ENCODE measurements around the gene RHOV. TPM values are rescaled to one million over a fixed set of nuclear protein-coding genes. Genes with fewer than 3 reads are reported as not detected.

The RHOV gene
- total and polyA plus RNA-seq, 2 of the 4 experiments (the other 2 are of a cell fraction), result 0.10 TPM; not detected in 1

DNA sequence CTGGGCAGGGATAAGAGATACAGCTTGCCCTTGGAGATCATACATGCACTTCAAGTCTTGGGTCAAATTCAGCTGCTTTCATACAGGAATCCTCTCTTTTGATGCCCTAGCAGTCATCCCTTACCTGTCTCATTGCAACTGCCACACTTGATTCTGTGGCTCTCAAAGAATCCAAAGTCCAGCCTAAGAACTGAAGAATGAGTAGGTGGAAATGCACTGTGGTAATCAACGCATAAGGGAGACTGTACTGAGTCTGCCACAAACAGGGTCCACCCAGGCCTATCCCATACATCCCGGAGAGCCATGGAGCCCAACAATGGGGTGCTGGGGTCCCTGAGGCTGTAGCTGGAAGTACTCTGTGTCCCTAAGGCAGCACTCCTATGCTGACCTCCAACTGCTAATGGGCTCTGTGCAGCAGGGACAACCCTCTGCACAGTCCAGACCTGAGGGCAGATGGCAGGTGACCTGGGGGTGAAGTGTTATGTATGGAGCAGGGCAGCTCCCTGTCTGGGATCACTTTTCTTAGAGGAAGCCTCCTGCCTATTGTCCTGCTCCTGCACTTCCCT, 18.5 kb upstream of the RHOV start (continued):
- TF ChIP-seq MAZ (IDR thresholded peaks at IDR 0.05; ENCODE audit: borderline replicate concordance, low read depth, low read length), result no peak
- no peak for TF ChIP-seq FOS (IDR thresholded peaks at IDR 0.05; ENCODE audit: low read depth, low read length)
- no peak for TF ChIP-seq MXI1 (IDR thresholded peaks at IDR 0.05; ENCODE audit: borderline replicate concordance, low read depth, low read length)
- TF ChIP-seq RAD21 (IDR thresholded peaks at IDR 0.05; ENCODE audit: low read length), result no peak
- no peak for TF ChIP-seq BHLHE40 (IDR thresholded peaks at IDR 0.05; ENCODE audit: low read depth, low read length)

DNA sequence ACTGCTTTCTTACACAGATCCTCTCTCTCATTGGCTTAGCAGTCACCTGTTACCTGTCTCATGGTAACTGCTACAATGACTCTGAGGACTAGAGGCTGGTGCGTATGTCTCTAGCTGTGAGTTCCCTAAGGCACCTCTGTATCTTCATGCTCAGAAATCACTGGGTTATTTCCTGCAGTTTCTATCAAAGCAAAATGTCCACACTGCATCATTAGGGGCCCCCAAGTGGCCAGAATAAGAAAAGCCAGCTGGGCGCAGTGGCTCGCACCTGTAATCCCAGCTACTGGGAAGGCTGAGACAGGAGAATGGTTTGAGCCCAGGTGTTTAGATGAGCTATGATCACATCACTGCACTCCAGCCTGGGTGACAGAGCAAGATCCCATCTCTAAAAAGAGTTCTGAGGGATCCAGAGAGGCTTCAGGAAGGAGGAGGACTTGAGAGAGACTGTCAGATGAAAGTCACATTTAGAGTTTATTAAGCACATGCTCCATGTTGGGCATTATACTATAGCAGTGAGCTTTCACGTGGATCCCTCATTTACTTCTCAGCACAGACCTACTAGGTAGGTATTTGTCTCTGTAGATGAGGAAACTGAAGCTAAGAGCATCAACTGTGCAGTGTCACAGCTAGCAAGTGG, 17.9 kb upstream of the RHOV start:
- peak; percentile 7; the same call in 1 of the 2 replicates for ATAC-seq (ENCODE audit: low read depth)
- Histone ChIP-seq H3K9me1 (ENCODE audit: insufficient read depth, low read length) (0 out of 2 replicates have a peak, but pooled peaks cover 3% of the 10 kb centered on the region), H4K20me1 (ENCODE audit: insufficient read depth, low read length) (peaks cover 9% of the 10 kb centered on the region; the same call in 1 of the 2 replicates), H2BK120ac (ENCODE audit: low read depth, low read length) (no peak overlapping the region), H4K5ac (ENCODE audit: low read depth, low read length) (no peak overlapping the region), H3K36me3 (ENCODE audit: control insufficient read depth, insufficient read depth, low read length) (peaks cover 6% of the 10 kb centered on the region; the same call in 1 of the 2 replicates), H4K91ac (ENCODE audit: insufficient read depth, low read depth, low read length) (no peak overlapping the region), H3K23ac (ENCODE audit: low read depth, low read length) (no peak overlapping the region), H3K56ac (ENCODE audit: extremely low read depth, insufficient read depth, low read length) (no peak overlapping the region), H2BK20ac (ENCODE audit: low read depth, low read length) (no peak overlapping the region), H3K4me3 (ENCODE audit: insufficient read depth, low read depth, low read length) (no peak overlapping the region), H2AK5ac (ENCODE audit: low read depth, low read length) (no peak overlapping the region), H2AFZ (replicated peaks; ENCODE audit: low read length, poor library complexity) (peak overlapping the region; percentile 34), H3K18ac (ENCODE audit: low read depth, low read length) (no peak overlapping the region), H3K14ac (replicated peaks; ENCODE audit: low read depth, low read length) (no peak overlapping the region), H3K27ac (ENCODE audit: insufficient read depth, low read length) (no peak overlapping the region), H2BK15ac (ENCODE audit: low read depth, low read length) (no peak overlapping the region), H3K79me1 (ENCODE audit: low read depth in 1 of 2, low read length in 2 of 2) (peaks cover 14 to 20% of the 10 kb centered on the region in 2 experiments; a peak in 3 of 4 replicates), H3K4me1 (ENCODE audit: control insufficient read depth, insufficient read depth, low read length) (peaks cover 9% of the 10 kb centered on the region; the same call in 1 of the 2 replicates), H3K27me3 (ENCODE audit: control insufficient read depth, insufficient read depth, low read length) (no peaks in the 10 kb centered on the region; the same call in 1 of the 2 replicates), H3K9ac (ENCODE audit: low read depth, low read length) (no peak overlapping the region), H3K4ac (ENCODE audit: low read depth, low read length) (no peak overlapping the region), H2AK9ac (replicated peaks; ENCODE audit: low read depth, low read length, poor library complexity) (peak overlapping the region; percentile 19), H3K4me2 (ENCODE audit: low read depth, low read length) (no peak overlapping the region), H4K8ac (ENCODE audit: low read depth in 2 of 2, low read length in 2 of 2) (no peak overlapping the region; a peak in 1 of 4 replicates), H3K9me3 (ENCODE audit: control insufficient read depth, insufficient read depth, low read length) (no peaks in the 10 kb centered on the region), H2BK5ac (ENCODE audit: low read depth, low read length, poor library complexity, severe bottlenecking) (no peak overlapping the region)
- peak; percentile 49 for DNase-seq
- intact Hi-C loops (cut with micrococcal nuclease), result loop anchor here (5.0 kb wide), 2 partner anchors 215 to 370 kb away; no protein-coding TSS in a partner anchor
- no TSS peak for BruUV-seq (replicated peaks)
- in situ Hi-C loops (cut with MboI; ENCODE audit: low sequenced_read_pairs), result loop anchor here (5.0 kb wide), 1 partner anchor 35 kb away; no protein-coding TSS in a partner anchor
- TF ChIP-seq, protein P1, sequence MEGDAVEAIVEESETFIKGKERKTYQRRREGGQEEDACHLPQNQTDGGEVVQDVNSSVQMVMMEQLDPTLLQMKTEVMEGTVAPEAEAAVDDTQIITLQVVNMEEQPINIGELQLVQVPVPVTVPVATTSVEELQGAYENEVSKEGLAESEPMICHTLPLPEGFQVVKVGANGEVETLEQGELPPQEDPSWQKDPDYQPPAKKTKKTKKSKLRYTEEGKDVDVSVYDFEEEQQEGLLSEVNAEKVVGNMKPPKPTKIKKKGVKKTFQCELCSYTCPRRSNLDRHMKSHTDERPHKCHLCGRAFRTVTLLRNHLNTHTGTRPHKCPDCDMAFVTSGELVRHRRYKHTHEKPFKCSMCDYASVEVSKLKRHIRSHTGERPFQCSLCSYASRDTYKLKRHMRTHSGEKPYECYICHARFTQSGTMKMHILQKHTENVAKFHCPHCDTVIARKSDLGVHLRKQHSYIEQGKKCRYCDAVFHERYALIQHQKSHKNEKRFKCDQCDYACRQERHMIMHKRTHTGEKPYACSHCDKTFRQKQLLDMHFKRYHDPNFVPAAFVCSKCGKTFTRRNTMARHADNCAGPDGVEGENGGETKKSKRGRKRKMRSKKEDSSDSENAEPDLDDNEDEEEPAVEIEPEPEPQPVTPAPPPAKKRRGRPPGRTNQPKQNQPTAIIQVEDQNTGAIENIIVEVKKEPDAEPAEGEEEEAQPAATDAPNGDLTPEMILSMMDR (conservative IDR thresholded peaks at IDR 0.05; ENCODE audit: low read depth, low read length), result peak; percentile 85
- TF ChIP-seq SMC3 (IDR thresholded peaks at IDR 0.05; ENCODE audit: low read depth, low read length), result peak; percentile 72
- no peak for TF ChIP-seq RFX5 (IDR thresholded peaks at IDR 0.05; ENCODE audit: low read depth, low read length)
- TF ChIP-seq POLR2A (IDR thresholded peaks at IDR 0.05; ENCODE audit: low read depth, low read length), result no peak
- no peak for TF ChIP-seq RCOR1 (IDR thresholded peaks at IDR 0.05; ENCODE audit: insufficient replicate concordance, low read length)
- TF ChIP-seq RAD21 (IDR thresholded peaks at IDR 0.05; ENCODE audit: low read length), result peak; percentile 76
- dilution Hi-C loops (cut with HindIII; ENCODE audit: low sequenced_read_pairs, unreplicated experiment), result no loop called here
- ChIA-PET CTCF (interaction anchor here (0.5 to 4.3 kb wide), 13 partner anchors 10 to 569 kb away, joined by 3 to 35 read pairs (median 3); no protein-coding TSS in a partner anchor), POLR2A (ENCODE audit: unreplicated experiment) (no interaction called here)
- WGBS, 2 experiments (ENCODE audit: extremely low coverage in 2 of 2, insufficient read length in 1 of 2), result no CpG with 5 or more reads among the region's 4 CpGs

All from IMR-90 (cell line).